GM18907 (cell line): ENCODE results near the gene CTSK.
"Not testable (repeated sequence)": the region's sequence is repeated elsewhere in the genome, so short reads cannot be mapped to it uniquely, and the experiment has no call there.

Source experiments
- ATAC-seq: cut with Tn5 transposase; IDR thresholded peaks from one replicate; pipeline ENCODE4 v1.9.1; 2021; ENCODE audit warnings: mild to moderate bottlenecking, moderate library complexity; ENCODE audit not compliant: unreplicated experiment

Gene CTSK

DNA sequence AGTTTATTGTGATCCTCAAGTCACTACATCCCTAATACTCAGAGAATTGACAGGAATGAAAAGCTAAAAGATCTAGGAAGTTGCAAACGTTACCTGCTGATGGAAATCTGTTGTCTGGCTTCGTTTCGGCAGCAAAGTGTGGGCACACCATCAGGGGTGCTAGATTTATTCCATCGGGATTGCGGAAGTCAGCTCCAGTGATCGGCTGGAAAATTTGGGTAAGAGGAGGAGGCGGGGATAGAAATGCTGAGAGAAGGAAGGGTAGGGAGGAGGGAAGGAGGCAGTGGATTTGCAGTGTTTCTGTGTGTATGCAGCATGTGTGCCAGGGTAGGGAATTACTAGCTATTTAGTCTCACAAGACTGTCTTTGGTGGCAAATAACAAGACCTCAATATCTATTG lies at the start of gene CTSK:
TSS of gene CTSK (minus strand) at position 140 of the 400 bp plus-strand sequence. CDS start 1,455 bp downstream, outside the sequence.
- ATAC-seq, result no peak

DNA sequence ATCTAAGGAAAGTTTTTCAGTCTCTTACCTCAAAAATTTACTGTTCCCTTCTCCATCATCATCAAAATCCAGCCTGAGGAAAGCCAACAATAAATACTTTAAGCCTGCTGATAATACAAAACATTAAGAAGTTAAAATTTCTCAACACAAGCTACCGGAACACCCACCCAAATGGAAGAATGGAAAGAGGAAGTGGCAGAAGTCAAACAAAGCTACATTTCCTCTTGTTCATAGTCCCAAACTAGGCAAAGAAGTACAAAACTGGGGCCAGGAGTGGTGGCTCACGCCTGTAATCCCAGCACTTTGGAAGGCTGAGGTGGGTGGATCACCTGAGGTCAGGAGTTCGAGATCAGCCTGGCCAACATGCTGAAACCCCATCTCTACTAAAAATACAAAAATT lies 44.7 kb upstream of the CTSK start:
- not testable (repeated sequence) for ATAC-seq

DNA sequence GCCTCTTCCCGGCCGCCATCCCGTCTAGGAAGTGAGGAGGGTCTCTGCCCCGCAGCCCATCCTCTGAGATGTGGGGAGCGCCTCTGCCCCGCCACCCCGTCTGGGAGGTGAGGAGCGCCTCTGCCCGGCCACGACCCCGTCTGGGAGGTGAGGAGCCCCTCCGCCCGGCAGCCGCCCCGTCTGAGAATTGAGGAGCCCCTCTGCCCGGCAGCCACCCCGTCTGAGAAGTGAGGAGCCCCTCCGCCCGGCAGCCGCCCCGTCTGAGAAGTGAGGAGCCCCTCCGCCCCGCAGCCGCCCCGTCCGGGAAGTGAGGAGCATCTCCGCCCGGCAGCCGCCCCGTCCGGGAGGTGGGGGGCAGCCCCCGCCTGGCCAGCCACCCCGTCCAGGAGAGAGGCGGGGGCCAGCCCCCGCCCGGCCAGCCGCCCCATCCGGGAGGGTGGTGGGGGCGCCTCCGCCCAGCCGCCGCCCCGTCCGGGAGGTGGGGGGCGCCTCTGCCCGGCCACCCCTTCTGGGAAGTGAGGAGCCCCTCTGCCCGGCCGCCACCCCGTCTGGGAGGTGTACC lies 42.8 kb upstream of the CTSK start:
- ATAC-seq, result not testable (repeated sequence)

DNA sequence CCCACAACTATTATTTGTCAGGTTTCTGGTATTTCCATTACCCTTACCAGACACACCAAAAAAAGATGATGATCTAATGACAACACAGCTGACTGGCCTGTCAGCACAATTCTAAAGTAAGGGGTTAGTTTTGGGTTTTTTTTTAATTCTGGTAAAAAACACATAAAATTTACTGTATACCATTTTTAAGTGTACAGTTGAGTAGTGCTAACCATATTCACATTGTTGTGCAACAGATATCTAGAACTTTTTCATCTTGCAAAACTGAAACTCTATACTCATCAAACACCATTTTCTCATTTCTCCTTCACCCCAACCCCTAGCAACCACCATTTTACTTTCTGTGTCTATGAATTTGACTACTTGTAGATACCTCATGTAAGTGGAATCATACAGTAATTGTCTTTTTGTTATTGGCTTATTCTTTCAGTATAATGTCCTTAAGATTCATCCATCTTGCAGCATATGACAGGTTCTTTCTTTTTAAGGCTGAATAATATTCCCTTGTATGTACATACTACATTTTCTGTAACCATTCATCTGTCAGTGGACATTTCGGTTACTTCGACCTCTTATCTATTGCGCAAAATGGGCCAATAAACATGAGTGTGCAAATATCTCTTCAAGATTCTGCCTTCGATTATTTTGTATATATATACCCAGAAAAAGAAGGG lies 38.5 kb upstream of the CTSK start:
- no peak for ATAC-seq

DNA sequence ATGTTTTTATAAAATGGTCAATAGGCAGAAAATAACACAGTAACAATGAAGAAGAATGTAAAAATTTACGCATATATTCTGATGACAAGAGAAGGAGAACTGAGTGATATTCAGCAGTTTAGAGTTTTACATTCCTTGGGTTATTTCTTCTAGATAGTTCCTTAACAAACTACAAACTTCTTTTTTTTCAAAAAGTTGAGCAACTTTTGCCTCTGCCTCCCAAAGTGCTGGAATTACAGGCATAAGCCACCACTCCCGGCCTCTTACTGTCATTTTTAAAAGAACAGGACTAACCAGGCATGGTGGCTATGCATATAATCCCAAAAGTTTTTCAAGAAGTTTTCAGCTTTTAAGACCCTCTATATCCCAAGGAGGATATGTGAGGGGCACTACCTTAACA lies 35.4 kb upstream of the CTSK start:
- no peak for ATAC-seq

DNA sequence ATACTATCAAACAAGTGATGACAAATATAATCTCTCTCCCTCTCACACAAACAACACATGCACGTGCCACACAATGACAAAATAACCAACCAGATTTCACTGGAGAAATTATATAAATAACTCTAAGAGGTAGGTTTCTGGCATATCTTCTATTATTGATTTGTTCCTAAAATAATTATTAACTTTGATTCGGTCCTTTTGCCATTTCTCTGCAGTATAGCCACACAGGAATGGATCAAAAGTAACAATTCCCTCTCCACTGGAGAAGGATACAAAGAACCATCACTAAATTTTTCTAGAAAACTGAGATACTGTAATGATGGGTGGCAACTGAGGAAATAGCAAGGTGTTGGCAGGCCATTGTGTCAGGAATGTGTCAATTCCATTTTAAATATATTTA lies 34.9 kb upstream of the CTSK start:
- no peak for ATAC-seq

- no peak for ATAC-seq
Measured at GRCh38 chr1:150842343-150842742, 34.3 kb upstream of the CTSK start.

GRCh38 chr1:150841626-150842025 lies 33.6 kb upstream of the CTSK start:
- ATAC-seq, result no peak

DNA sequence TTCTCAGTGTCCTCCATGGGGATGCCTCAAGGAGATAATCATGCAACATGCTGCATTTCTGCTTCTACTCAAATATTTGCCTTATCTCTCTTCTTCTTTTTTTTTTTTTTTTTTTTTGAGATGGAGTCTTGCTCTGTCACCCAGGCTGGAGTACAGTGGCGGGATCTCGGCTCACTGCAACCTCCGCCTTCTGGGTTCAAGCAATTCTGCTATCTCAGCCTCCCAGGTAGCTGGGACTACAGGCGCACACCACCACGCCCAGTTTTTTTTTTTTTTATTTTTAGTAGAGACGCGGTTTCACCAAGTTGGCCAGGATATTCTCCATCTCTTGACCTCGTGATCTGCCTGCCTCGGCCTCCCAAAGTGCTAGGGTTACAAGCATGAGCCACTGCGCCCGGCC lies 32.8 kb upstream of the CTSK start:
- ATAC-seq, result not testable (repeated sequence)

- peak; percentile 84 for ATAC-seq
Measured at GRCh38 chr1:150836129-150836773, 28.2 kb upstream of the CTSK start.

DNA sequence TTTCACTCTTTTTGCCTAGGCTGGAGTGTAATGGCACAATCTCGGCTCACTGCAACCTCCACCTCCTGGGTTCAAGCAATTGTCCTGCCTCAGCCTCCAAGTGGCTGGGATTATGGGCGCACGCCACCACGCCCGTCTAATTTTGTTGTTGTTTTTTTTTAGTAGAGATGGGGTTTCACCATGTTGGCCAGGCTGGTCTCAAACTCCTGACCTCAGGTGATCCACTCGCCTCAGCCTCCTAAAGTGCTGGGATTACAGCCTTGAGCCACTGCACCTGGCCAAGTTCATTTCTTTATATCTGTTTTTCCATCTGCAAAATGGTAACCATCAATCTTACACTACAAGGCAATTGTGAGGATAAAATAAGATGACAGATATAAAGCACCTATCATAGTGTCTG lies 25.9 kb upstream of the CTSK start:
- ATAC-seq, result not testable (repeated sequence)

DNA sequence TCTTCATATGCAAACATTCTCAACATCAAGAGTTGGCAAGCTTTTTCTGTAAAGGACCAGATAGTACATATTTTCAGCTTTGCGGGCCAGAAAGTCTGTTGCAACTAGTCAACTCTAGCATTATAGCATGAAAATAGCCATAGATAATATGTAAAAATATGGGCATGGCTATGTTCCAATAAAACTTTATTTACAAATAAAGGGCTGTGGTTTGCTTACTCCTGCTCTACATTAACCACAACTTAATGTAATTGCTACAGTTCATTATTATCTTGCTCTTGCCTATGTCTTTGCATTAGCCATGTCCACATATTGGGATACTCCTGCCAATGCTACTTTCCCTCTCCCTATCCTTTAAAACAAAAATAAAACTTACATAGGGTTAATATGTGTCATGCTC lies 24.5 kb upstream of the CTSK start:
- ATAC-seq, result no peak

- ATAC-seq, result no peak
Measured at GRCh38 chr1:150829751-150830150, 21.7 kb upstream of the CTSK start.

DNA sequence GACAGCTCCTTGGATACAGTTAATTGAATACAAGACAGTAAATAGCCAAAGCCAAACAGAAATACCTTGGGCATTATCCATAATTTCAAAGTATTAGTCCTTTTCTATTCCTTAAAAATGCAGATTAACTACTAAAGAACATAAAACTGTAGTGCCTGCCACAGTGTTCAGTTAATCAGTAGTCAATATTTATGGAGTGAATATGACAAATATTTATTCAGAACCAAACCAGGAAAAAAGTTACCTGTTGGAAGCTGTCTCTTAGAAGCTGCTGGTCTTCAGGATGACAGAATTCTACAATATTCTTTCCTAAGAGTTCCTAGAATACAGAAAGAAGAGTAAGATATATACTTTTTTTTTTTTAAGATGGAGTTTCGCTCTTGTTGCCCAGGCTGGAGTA lies 18.2 kb upstream of the CTSK start:
- ATAC-seq, result no peak

GRCh38 chr1:150820730-150821512 lies 12.9 kb upstream of the CTSK start:
- ATAC-seq, result no peak

GRCh38 chr1:150815871-150816270 lies 7.8 kb upstream of the CTSK start:
- ATAC-seq, result no peak

GRCh38 chr1:150813028-150813707 lies 5.1 kb upstream of the CTSK start:
- ATAC-seq, result no peak

DNA sequence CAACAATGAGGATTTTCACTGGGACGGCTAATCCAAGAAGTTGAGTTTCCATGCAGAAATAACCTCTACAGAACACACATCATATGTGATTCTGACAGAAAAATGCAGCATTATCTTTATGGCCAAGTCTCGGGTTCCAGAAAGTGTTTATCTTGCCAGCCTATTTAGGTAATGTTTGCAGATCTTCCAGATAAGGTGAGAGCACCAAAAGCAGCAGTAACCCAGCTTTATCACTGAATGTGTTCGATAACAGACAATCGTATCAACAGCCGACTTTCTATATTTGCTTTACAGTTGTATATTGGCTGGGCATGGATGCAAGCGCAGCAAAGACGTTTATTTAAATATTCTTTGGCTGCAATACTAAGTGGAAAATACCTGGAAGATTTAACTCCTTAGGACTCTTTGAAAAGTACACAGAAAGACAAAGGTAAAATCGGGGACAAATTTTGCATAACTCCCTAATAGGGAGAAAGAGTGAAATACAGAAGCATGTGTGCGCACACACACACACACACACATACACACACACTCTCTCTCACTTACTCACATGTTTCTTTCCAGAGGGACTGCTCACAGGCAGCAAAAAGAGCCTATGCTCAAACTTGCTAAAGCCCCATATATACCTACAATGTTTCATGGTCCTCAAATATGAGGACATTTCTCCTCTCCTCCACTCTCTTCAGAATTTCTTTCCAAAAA lies 3.0 kb upstream of the CTSK start:
- no peak for ATAC-seq

DNA sequence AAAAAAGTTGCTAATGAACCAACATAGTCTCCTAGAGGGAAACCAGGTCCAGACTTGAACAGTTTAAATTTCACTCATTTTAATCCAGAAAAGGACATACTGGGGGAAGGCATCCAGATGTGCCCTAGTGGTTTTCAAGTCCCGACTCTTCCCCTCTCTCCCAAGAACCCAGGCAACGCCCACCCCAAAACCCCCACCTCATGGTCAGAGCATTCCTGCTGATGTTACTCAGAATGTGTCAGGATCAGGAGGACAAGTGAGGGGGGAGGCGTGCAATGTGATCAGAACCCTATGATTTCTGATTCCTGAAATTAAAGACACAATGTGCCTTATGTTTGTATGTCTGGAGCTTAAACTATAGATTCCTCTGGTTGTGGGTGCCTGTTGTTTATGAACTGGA lies 1.6 kb upstream of the CTSK start:
- no peak for ATAC-seq

DNA sequence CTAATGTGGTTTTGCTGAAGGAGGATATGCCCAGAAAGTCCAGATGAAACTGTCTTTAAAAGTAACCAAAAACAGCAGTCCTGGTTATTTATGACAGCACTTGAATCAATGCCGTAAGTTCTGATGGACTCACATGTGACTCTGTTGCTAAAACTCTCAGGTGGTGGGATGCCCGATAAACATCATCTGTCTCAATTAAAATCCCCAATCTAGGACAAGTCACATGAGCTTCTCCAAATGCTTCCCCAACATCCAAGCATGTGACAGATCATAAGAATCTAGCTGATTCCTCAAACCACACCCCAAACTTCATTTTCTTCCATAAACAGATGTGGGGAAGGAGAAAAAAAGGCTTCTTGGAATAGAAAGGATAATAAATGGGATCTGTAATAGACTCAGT lies 786 bp upstream of the CTSK start:
- no peak for ATAC-seq
